Astrocyte (in vitro differentiated cells and primary cell): ENCODE data around the gene MZT1. TPM values are rescaled to one million over a fixed set of nuclear protein-coding genes. Genes with fewer than 3 reads are reported as not detected.

ENCODE experiments used
- DNase-seq: peaks from one replicate; pipeline ENCODE4 v3.0.0-alpha.2; 2010; ENCODE audit warnings: low read depth
- FAIRE-seq: peaks from 2 replicates; lab custom pipeline; 2011; peaks lifted over from hg19 to GRCh38; lab: Jason Lieb, UNC
- H2AFZ ChIP-seq: 2 replicates; pipeline ENCODE4 v1.6.0; 2012; ENCODE audit warnings: low read depth, low read length, inconsistent platforms
- H3K27ac ChIP-seq: 2 replicates; pipeline ENCODE4 v1.5.1; 2011; ENCODE audit warnings: low read depth, low read length, inconsistent platforms
- H3K27me3 ChIP-seq: 2 replicates; pipeline ENCODE4 v1.6.0; 2011; ENCODE audit warnings: low read length, inconsistent platforms; ENCODE audit not compliant: insufficient read depth
- H3K36me3 ChIP-seq: 2 replicates; pipeline ENCODE4 v1.5.1; 2011; ENCODE audit warnings: low read length, inconsistent platforms; ENCODE audit not compliant: insufficient read depth
- H3K4me1 ChIP-seq: 2 replicates; pipeline ENCODE4 v1.5.1; 2011; ENCODE audit warnings: low read length, inconsistent platforms; ENCODE audit not compliant: insufficient read depth
- H3K4me2 ChIP-seq: 2 replicates; pipeline ENCODE4 v1.6.0; 2012; ENCODE audit warnings: low read length, inconsistent platforms
- H3K4me3 ChIP-seq: 2 replicates; pipeline ENCODE4 v1.5.1; 2011; ENCODE audit warnings: low read depth, mild to moderate bottlenecking, low read length, inconsistent platforms; ENCODE audit not compliant: insufficient read depth
- H3K79me2 ChIP-seq: 2 replicates; pipeline ENCODE4 v1.6.0; 2012; ENCODE audit warnings: mild to moderate bottlenecking, low read length, inconsistent platforms; ENCODE audit not compliant: insufficient read depth
- H3K9ac ChIP-seq: 2 replicates; pipeline ENCODE4 v1.6.0; 2012; ENCODE audit warnings: mild to moderate bottlenecking, low read length, inconsistent platforms
- H3K9me3 ChIP-seq: 2 replicates; pipeline ENCODE4 v1.5.1; 2012; ENCODE audit warnings: low read depth, mild to moderate bottlenecking, low read length, inconsistent platforms; ENCODE audit not compliant: insufficient read depth
- H4K20me1 ChIP-seq: 2 replicates; pipeline ENCODE4 v1.6.0; 2012; ENCODE audit warnings: low read length, inconsistent platforms; ENCODE audit not compliant: insufficient read depth
- H3K27ac Mint-ChIP-seq: one replicate; pipeline ENCODE4 v1.8.0; 2021; ENCODE audit warnings: mild to moderate bottlenecking, mixed read lengths; ENCODE audit not compliant: unreplicated experiment
- H3K27me3 Mint-ChIP-seq: one replicate; pipeline ENCODE4 v1.8.0; 2021; ENCODE audit warnings: low read depth, mixed read lengths; ENCODE audit not compliant: unreplicated experiment
- H3K36me3 Mint-ChIP-seq: one replicate; pipeline ENCODE4 v1.8.0; 2021; ENCODE audit warnings: low read depth, mixed read lengths; ENCODE audit not compliant: unreplicated experiment
- H3K4me1 Mint-ChIP-seq: one replicate; pipeline ENCODE4 v1.8.0; 2021; ENCODE audit warnings: low read depth, mixed read lengths; ENCODE audit not compliant: unreplicated experiment
- H3K4me3 Mint-ChIP-seq: one replicate; pipeline ENCODE4 v1.8.0; 2021; ENCODE audit warnings: mild to moderate bottlenecking, moderate library complexity, mixed read lengths; ENCODE audit not compliant: unreplicated experiment
- H3K9me3 Mint-ChIP-seq: one replicate; pipeline ENCODE4 v1.8.0; 2021; ENCODE audit warnings: mild to moderate bottlenecking, mixed read lengths; ENCODE audit not compliant: unreplicated experiment
- CTCF ChIP-seq: IDR thresholded peaks from 2 replicates; pipeline ENCODE4 v1.5.1; 2011; ENCODE audit warnings: low read depth, mild to moderate bottlenecking, inconsistent platforms, low read length, moderate library complexity; ENCODE audit not compliant: insufficient read depth
- EZH2 ChIP-seq: IDR thresholded peaks from 2 replicates; pipeline ENCODE4 v1.6.1; 2012; ENCODE audit warnings: mild to moderate bottlenecking, low read length, inconsistent platforms; ENCODE audit not compliant: insufficient read depth
- total RNA-seq: library from RNA; stranded (reverse); gene quantifications from 2 replicates; pipeline ENCODE4 v1.2.1, GENCODE V29; 2021

MZT1 gene
- total RNA-seq, 1 donor from 2014 or later = 13.5 TPM

DNA sequence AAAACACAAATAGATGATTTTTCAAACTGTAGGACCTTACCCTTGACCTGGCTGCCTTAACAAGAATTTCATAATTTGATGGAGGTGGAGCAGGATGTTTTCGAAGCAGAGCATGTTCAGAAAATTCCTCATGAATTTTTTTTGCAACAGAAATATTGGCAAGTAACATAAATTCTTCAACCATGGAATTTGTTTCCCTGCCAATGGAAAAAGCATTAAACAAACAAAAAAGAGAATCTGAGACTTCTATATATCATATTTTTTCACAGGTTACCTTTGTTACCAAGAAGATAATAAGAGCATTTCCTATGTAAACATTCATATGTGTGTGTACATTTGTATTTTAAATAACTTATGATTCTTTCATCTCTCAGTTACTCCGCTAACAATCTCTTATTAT lies 36.0 kb upstream of the MZT1 start:
- H3K9me3 ChIP-seq = no peaks in the 10 kb centered on the region
- no peaks in the 10 kb centered on the region for H3K9me3 Mint-ChIP-seq
- no peak overlapping the region for H3K4me3 Mint-ChIP-seq
- no peak overlapping the region for H3K4me3 ChIP-seq
- H3K9ac ChIP-seq = no peak overlapping the region
- no peak overlapping the region for H3K27ac ChIP-seq
- peaks cover 8% of the 10 kb centered on the region for H4K20me1 ChIP-seq
- no peak for TF ChIP-seq EZH2
- no peak for TF ChIP-seq CTCF
- peaks cover 84% of the 10 kb centered on the region for H3K36me3 ChIP-seq
- H3K79me2 ChIP-seq = no peaks in the 10 kb centered on the region
- H3K27ac Mint-ChIP-seq = no peak overlapping the region
- H3K4me1 ChIP-seq = no peaks in the 10 kb centered on the region
- H2AFZ ChIP-seq = no peak overlapping the region
- H3K27me3 Mint-ChIP-seq = no peaks in the 10 kb centered on the region
- H3K27me3 ChIP-seq = no peaks in the 10 kb centered on the region
- peaks cover 3% of the 10 kb centered on the region for H3K36me3 Mint-ChIP-seq
- FAIRE-seq = no peak
- no peak for DNase-seq
- H3K4me1 Mint-ChIP-seq = no peaks in the 10 kb centered on the region
- no peak overlapping the region for H3K4me2 ChIP-seq

DNA sequence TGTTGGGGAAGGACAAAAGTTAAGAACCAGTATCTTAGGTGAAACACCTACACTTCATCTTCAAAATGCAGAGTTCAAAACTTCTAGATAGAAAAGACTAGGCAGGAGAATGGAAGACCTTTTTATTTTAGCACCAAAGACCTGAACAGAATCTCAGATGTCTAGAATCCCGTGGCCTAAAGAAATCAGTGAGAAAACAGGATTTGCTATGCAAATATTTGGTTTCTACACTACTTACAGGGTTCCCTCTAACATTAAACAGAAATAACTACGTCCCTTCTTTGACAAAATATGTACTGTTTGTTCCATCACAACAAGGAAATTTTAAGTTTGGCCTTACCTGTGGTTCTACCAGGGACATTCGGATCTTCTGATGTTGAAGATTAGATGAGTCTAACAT lies 32.8 kb upstream of the MZT1 start:
- H3K9me3 ChIP-seq = no peaks in the 10 kb centered on the region
- no peak overlapping the region for H3K4me3 ChIP-seq
- Mint-ChIP-seq H3K4me1 (no peaks in the 10 kb centered on the region), H3K36me3 (peaks cover 3% of the 10 kb centered on the region), H3K9me3 (no peaks in the 10 kb centered on the region), H3K4me3 (no peak overlapping the region), H3K27ac (no peak overlapping the region), H3K27me3 (no peaks in the 10 kb centered on the region)
- no peak overlapping the region for H2AFZ ChIP-seq
- no peak for TF ChIP-seq EZH2
- no peak for TF ChIP-seq CTCF
- no peak for DNase-seq
- no peak overlapping the region for H3K9ac ChIP-seq
- H3K27ac ChIP-seq = no peak overlapping the region
- peaks cover 69% of the 10 kb centered on the region for H3K36me3 ChIP-seq
- H3K4me2 ChIP-seq = no peak overlapping the region
- H3K4me1 ChIP-seq = no peaks in the 10 kb centered on the region
- no peak for FAIRE-seq
- H3K79me2 ChIP-seq = no peaks in the 10 kb centered on the region
- H3K27me3 ChIP-seq = no peaks in the 10 kb centered on the region
- H4K20me1 ChIP-seq = peaks cover 8% of the 10 kb centered on the region

GRCh38 chr13:72757792-72758535 lies 30.5 kb upstream of the MZT1 start:
- H3K4me1 ChIP-seq = no peaks in the 10 kb centered on the region
- H2AFZ ChIP-seq = no peak overlapping the region
- TF ChIP-seq EZH2 (no peak), CTCF (no peak)
- Mint-ChIP-seq H3K27me3 (no peaks in the 10 kb centered on the region), H3K4me1 (no peaks in the 10 kb centered on the region), H3K9me3 (no peaks in the 10 kb centered on the region), H3K36me3 (peaks cover 3% of the 10 kb centered on the region), H3K4me3 (no peak overlapping the region), H3K27ac (no peak overlapping the region)
- H3K4me3 ChIP-seq = no peak overlapping the region
- no peak overlapping the region for H3K9ac ChIP-seq
- FAIRE-seq (no peak), DNase-seq (no peak)
- no peak overlapping the region for H3K27ac ChIP-seq
- H3K79me2 ChIP-seq = no peaks in the 10 kb centered on the region
- H3K36me3 ChIP-seq = peaks cover 72% of the 10 kb centered on the region
- H3K9me3 ChIP-seq = no peaks in the 10 kb centered on the region
- H4K20me1 ChIP-seq = peaks cover 8% of the 10 kb centered on the region
- no peaks in the 10 kb centered on the region for H3K27me3 ChIP-seq
- H3K4me2 ChIP-seq = no peak overlapping the region
